CD4-positive, alpha-beta T cell treated with Interleukin-4 for 4 hours (primary cell): ENCODE results near the gene MINDY4.

Experiments
- DNase-seq: peaks from one replicate; pipeline ENCODE4 v3.0.0-alpha.2; 2020

The MINDY4 gene

DNA sequence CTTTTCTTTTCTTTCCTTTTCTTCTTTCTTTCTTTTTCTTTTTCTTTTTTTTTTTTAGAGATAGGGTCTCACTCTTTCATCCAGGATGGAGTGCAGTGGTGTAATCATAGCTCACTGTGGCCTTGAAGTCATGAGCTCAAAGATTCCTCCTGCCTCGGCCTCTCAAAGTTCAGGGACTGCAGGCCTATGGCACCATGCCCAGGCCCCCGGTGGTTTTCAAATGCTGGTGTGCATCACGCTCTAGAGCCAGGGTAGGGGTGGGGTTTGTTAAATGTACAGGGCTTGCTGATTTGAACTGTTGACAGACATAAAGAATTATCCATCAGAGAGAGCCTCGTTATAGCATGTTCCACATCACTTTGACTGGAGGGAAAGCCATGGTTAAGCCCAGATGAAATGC, 5.8 kb downstream of the MINDY4 start:
- no peak for DNase-seq

- DNase-seq: no peak
Observed at GRCh38 chr7:30778255-30779025, 7.2 kb downstream of the MINDY4 start.

DNA sequence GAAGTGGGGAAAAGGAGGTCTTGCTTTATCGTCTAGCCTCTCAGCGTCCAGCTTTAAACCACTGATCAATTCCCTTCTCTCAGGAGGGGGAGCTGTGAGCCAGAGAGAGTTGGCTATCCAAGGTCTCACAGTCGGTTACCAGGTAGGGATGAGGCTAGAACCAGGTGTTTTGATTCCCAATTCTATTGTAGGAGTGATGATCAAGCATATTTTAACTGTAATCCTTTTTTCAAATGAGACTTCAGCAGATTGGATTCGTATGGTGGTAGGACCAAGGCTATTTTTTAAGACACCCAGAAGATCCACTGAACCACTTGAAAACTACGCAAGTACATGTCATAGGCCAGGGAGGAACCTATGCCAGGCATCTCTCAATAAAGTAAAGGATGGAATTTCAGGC, 8.4 kb downstream of the MINDY4 start:
- DNase-seq: no peak

DNA sequence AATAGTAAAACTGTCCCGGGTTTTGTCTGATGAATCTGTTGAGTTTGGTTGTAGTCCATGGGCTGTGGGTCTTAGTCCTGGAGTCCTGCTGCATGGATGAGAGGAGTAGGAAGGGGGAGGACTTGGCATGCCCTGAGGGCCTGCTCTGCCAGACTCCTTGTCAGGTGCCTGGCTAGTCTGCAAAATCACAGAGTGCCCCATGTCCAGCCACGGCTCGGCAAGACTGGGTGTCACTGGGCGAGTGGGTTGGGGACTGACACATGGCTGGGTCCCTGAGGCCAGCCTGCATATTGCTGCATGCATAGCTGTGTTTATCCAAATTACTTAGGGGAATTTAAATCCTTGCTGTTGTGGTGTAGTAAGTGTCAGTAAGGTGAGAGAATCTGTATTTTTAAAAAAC, 9.7 kb downstream of the MINDY4 start:
- DNase-seq: no peak

- no peak for DNase-seq
Observed at GRCh38 chr7:30782690-30783089, 11.5 kb downstream of the MINDY4 start.

DNA sequence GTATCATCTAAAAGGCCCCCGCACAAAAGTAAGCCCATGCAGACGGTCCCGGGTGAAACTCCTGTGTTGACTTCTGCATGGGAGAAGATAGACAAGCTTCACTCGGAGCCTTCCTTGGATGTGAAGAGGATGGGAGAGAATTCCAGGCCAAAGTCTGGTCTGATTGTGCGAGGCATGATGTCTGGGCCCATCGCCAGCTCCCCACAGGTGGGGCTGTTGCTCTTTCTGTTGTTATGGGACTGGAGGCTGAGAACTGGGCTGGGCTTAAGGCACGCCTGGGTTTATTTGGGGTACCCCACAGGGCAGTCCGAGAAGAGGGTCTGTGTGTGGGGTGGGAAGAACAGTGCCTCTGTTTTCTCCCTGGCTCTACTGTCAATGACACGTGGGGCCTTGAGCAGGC, 14.6 kb downstream of the MINDY4 start:
- no peak for DNase-seq

- DNase-seq: no peak
Observed at GRCh38 chr7:30787486-30787885, 16.3 kb downstream of the MINDY4 start.

DNA sequence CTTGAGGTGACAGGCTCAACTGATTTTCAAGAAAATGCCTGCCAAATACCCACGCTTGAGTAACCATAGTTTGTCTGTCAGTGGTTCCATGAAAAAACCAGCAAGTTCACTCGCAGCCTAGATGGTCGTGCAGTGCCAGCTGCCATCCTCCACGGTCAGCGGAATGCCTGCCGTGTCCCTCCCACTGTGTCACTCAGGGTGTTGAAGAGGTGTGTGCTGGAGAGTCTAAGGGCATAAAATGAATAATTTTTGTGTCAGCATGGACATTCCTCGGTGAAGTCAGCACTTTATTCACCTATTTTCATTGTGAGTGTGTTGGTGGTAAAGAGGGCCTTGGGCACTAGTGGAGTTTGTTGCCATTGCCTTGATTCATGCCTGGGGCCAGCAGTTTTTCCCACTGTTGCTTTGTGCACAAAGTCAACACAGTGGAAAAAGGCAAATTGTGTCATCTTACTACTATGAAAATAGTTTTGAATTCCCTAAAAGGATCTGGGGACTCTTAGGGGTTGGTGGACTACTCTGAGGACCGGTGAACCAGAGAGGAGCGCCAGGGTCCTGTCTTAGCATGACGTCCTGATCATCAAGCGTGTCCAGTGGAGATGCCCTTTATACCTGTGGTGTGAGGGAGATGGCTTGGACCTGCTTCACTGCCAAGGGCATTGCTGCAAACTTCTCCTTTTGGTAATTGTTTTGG, 17.6 kb downstream of the MINDY4 start:
- DNase-seq: no peak

GRCh38 chr7:30789334-30789711, 18.1 kb downstream of the MINDY4 start:
- no peak for DNase-seq

- no peak for DNase-seq
Observed at GRCh38 chr7:30790356-30790755, 19.1 kb downstream of the MINDY4 start.

DNA sequence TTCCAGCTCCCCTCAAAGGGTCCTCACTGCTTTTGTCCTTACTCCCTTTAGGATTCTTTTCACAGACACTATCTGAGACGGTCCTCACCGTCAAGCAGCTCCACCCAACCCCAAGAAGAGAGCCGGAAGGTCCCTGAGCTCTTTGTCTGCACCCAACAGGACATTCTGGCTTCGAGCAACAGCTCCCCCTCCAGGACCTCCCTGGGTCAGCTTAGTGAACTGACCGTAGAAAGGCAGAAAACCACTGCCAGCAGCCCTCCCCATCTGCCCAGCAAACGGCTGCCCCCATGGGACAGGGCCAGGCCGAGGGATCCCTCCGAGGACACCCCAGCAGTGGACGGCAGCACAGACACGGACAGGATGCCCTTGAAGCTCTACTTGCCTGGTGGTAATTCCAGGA, 19.9 kb downstream of the MINDY4 start:
- no peak for DNase-seq

- no peak for DNase-seq
Observed at GRCh38 chr7:30795161-30795948, 24.1 kb downstream of the MINDY4 start.

GRCh38 chr7:30796105-30796869, 25.1 kb downstream of the MINDY4 start:
- DNase-seq: no peak

GRCh38 chr7:30797176-30798040, 26.2 kb downstream of the MINDY4 start:
- no peak for DNase-seq

DNA sequence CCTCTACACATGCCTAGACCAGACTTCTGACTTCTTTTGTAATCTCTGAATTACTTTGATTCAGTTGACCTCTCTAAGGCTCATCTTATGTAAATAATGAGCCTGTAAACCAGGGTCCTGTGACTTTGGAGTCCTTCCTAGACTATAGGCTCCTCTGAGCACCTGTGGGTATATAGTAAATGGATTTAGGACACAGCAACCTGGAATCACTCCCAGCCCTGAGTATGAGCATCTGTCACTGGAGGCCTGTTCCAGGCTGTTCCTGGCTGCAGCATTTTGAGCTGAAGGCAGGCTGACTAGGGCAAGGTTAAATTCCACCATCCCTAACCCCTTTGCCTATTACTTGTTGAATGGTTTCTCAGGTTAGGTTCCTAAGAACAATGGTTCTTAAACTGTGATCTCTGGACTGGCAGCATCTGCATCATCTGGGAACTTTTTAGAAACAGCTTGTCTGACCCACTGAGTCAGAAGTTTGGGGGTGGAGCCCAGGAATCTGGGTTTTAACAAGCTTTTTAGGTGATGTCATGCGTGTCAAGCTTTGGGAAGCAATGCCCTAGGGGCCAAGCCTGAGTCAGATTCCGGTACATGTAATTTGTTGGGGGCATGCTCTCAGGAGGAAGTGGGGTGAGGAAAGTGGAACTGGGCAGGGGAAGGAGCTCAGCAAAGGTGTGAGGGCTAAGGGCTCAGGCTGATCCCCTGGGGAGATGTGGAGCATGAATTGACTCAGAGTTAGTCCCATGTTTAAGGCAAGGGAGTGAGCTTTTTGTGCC, 28.2 kb downstream of the MINDY4 start:
- DNase-seq: no peak

DNA sequence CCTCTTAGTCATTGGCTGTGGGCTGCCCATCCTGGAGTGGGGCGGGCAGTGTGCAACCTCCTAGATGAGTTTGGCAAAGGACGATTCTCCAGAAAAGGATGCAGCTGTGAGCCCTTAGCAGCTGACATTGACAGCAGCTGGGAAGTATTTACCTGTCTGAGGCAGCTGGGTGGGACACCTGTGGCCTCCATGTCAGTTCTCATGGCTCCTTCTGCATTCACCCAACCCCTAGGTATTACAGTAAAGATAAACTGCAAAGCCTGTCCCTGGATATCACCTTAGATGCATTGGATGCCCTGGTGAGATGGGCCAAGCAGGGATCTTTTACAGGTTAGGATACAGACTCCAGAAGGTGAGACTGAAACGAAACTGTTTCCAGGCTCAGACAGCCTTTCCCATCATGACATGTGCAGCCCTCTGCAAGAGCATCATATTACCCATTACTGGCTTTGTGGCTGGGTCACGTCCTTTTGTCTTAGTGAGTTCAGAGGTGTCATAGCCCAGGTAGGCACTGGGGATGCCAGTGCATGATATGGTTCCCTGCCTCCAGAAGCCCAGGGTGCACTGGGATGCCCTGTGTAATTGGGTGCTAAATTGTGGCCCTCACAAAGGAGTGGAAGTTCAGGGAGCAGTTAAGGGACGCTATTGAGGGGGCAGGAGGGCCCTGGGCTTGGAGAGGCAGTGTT, 28.9 kb downstream of the MINDY4 start:
- no peak for DNase-seq

DNA sequence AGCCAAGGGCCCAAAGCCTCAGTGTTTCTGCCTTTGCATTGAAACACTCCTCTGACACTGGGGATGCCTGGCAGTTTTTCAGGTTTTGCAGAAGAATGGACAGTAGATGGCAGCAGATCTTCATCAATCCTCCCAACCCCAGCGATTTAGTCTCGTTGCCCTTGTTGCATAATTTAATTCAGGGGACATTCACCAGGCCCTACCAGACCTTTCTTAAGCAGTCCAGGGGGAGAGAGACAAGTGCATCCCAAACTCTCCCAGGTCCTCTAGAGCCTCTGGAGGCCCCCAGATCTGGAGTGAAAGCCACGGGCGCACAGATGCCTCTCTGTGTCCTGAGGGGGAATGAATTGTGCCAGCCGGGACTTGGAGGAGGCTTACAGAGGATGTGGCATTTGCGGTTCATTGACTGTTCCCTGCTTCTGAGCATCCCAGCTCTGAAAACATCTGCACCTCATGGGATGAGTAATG, 29.6 kb downstream of the MINDY4 start:
- DNase-seq: peak; percentile 35

DNA sequence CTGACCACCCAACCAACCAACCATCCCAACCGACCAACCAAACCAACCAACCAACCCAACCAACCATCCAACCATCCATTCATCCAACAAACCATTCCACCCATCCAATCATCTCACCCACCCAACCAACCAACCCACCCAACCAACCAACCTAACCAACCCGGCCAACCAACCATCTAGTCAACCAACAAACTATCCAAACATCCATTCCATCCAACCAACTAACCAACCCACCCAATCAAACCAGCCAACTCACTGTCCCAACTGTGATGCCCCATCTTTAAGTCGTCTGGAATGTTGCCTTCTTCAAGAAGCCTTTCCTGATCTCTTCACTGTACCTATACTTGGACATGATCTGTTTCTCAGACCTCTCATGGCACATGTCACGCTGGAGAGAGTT, 31.6 kb downstream of the MINDY4 start:
- DNase-seq: no peak

DNA sequence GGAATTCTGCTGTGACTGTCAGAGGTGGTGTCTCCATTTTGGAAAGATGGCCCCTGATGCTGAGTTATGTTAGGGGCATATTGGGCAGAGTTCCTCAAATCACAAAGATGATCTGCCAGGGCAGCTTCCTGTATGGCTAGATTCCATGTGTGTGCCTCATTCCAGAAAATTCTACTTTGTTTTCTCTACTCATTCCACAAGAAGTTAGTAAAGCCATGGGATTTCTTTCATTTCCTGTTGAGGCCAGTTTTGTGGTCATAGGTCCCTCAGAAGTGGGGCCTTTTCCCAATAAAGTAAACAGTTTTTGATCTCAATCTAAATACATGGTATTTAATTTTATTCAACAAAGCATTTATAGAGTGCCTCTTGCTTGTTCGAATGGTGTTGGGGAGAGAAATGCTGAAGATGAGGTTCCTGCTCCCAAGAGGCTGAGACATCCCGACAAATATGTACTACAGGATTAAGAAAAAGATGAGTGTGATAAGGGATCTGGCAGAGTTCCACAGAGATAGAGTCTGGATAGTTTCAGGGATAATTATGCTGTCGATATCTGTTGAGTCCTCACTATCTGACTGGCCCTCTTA, 33.0 kb downstream of the MINDY4 start:
- DNase-seq: no peak

GRCh38 chr7:30805081-30805691, 34.0 kb downstream of the MINDY4 start:
- DNase-seq: no peak
